HG02870 (cell line): ENCODE measurements around the gene GLP2R.

Experiments used
- ATAC-seq: cut with Tn5 transposase; IDR thresholded peaks from one replicate; pipeline ENCODE4 v1.9.1; 2021; ENCODE audit warnings: mild to moderate bottlenecking, moderate library complexity; ENCODE audit not compliant: unreplicated experiment

The GLP2R gene

DNA sequence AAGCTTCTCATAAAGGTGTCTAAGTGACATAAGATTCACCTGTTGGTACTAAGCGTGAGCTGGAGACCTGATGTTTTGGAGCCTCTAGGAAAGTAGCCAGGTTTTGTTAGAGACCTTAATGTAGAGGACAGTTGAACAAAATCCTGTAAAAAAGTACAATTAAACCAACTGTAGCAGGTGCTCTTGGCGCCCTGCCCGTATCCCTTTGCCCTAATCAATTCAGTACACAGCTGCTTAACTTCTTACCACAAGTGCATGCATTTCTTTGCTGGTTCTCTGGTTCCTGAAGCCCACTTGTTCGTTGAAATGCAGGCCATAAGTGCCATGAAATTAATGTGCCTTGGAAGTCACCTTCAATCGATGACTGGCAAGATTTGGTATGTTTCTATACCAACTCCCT lies 24.4 kb downstream of the GLP2R start:
- no peak for ATAC-seq

DNA sequence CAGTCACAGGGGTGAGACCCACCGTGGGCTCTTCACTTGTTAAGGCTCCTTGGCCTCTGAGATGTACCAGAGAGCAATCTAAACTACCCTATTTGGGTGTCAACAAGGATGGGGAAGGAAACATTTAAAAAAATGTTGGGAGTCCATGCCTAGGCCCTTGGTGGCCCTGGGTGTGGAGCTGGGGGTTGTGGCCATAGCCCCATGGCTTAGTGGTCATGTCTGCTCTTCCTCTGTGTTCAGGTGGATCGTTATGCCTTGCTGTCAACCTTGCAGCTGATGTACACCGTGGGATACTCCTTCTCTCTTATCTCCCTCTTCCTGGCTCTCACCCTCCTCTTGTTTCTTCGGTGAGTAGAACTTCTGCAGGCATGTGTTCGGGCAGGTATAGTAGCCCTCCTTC lies 28.5 kb downstream of the GLP2R start:
- no peak for ATAC-seq

DNA sequence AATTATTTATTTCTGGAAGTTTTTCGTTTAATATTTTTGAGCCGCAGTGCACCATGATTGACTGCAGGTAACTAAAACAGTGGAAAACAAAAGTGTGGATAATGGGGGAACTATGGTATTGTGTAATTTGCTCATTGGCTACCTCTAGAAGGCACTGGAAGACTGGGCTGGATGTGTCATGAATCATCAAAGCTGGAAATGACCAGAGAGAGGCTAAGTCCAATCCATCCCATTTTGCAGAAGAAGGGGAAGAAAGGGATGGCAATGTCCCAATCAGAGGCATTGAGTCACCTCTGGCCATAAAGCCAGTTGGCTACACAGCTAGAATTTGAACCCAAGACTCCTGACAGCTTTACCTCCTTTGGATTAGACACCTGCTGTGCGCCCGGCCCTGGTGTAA lies 29.3 kb downstream of the GLP2R start:
- no peak for ATAC-seq

DNA sequence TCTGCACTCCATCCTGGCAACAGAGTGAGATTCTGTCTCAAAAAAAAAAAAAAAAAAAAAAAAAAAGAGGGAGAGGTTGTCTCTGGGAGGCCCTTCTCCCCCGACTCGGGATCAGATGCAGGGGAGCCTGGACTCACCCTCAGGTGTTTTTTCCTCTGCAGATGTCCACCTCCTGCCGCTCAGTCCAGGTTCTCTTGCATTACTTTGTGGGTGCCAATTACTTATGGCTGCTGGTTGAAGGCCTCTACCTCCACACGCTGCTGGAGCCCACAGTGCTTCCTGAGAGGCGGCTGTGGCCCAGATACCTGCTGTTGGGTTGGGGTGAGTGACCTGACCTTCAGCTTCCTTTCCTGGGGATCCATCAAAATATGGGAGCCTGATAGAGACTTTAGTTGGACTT lies 34.1 kb downstream of the GLP2R start:
- no peak for ATAC-seq

DNA sequence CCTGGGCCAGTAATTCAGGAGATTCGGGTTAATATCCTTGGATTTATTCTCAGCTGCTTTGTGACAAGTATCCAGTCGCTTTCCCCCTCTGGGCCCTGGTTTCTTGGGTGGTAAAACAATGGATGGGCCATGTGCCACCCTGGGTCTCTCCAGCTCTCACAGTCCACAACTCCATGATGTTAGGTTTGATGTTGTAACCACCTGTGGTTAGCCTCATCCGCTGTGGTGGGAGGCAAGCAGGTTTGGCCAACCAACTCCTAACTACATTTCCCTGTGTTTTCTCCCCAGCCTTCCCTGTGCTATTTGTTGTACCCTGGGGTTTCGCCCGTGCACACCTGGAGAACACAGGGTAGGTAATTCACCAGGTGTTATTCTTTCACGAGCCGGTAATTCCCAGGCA lies 35.1 kb downstream of the GLP2R start:
- ATAC-seq: no peak

DNA sequence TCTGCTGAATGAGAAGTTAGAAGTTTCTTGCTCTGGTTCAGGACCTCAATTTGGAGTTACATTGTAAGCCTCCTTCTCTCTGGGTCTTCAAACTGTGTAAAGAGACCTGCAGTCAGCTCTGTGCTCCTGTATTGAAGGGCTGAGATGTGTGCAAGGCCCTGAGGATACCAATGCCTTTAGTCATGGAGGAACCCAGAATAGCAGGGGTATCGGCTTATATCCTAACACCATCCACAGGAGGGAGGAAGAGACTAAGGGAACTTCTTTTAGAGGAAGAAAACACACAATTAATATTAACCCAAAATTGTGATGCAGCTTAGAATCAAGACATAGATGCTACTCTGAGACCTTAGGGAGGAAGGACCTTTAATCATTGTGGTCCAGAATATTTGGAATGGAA lies 36.5 kb downstream of the GLP2R start:
- ATAC-seq: no peak

DNA sequence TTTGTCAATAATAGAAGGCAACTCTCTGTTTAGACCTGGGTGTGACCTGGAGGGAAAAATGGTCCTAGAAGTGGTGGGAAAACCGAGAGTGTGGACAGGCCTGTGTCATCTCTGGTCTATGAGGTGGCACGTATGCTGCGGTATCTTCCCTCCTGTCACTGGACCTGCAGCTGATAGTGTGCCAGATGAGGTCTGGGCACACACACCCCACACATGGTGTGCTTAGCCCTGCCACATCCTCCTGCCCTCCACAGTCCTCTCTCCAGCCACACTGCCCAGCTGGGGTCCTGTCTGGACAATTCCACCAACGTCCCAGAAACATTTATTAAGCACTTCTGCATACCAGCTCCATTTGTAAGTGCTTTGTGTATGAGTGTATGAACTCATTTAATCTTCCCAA lies 37.2 kb downstream of the GLP2R start:
- no peak for ATAC-seq

DNA sequence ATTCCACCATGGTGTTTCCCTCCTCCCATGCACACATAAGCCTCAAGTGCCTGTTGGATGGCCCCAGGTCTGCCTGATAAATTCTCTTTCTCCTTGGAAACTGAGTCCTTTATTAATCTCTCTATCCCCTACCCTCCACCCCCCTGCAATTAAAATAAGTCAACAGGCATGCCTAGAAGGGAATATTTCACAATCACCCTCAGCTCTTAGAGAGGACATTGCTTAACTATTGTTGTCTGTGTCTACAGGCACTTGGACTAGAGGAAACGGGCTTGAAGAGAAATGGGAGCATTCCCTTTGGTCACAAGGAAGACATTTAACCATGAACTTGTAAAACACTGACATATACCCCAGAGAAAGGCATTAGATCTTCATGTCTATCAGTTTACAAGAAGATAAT lies 39.9 kb downstream of the GLP2R start:
- no peak for ATAC-seq

DNA sequence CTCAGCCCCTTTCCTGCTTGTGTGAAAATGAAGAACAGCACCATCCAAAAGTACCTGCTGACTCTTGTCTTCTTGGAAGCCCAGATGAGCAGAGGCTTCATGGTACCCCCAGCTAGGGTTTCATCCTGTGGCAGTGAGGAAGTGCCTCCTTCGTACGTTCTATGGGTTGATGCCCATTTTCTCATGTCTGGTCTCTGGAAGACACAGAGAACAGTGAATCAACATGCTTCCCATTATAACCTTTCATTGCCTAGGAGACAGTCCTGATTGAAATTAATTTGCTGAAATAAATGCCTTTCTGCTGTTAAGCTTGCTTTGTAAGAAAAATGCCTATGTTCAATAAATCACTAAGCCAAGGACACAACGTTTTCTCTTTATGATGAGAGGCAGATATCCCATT lies 42.8 kb downstream of the GLP2R start:
- ATAC-seq: no peak

DNA sequence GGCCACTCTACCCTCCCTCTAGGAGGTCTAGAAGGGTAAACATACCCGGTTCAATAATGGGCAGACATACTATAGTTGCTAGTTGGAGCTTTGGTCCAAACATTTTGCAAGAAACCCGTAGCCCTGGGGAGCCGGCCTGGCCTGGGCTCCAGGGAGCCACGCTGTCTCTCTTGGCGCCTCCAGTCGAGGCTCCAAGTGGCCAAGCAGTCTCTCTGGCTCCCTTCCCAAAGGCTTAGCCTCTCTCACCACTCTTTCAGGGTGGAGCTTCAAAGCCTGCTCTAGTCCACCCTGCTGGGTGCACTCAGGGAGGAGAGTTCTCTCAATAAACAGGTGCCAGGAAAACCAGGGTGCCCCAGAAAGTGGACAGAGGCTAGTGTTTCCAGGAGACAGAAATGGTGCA lies 47.1 kb downstream of the GLP2R start:
- no peak for ATAC-seq

DNA sequence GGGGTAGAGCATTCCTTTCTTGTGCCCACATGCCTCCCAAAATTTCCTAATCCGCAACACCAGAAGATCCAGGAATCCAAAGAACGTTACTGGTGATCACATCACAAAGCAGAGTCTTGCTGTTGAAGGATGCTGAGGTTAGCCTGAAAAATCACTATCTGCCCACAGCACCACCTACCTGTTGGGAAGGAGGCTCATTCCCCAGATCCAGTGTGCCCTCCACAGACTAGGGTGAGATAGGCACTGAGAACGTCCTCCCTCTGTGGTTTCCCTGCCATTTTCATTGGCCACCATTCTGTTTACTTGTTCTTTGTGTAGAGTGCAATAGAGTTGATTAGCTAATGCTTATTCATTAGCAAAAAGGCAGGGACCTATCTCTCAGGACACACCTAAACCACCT lies 49.0 kb downstream of the GLP2R start:
- ATAC-seq: no peak

DNA sequence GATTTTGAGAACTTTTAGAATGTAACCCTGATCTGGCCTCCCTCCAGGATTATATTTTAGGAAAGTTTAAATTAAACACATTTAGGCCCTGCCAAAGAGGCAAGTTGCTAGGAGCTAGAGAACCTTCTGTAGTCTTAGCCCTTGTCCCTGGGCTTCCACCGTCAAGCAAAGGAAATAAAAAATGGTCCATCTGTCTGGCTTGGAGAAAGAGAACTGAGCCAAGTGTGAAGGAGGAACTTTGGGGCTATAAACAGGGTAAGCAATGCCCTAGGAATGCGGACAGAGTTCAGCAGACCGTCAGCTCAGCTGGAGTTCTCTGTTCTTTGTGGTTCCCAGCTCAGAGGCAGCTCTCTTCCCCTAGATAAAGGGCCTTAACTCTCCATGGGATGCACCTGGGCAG lies 49.7 kb downstream of the GLP2R start:
- ATAC-seq: no peak

DNA sequence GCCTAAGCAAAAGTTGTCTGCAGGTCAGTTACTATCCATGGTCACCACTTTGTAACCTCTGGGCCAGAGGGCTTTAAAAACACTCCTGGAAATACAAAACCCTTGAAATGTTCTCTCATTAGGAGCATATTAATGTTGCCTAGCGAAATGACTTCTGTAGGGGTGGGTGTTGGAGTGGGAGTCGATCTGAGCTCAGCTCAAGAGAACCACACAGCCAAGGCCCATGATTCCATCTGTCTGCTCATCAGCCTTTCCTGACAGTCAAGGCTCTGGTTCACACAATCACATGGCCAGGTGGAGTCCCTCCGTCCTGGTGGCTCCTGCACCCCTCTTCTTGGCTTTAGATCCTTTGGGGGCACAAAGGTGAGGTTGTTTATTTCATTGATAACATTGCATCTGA lies 52.6 kb downstream of the GLP2R start:
- no peak for ATAC-seq

DNA sequence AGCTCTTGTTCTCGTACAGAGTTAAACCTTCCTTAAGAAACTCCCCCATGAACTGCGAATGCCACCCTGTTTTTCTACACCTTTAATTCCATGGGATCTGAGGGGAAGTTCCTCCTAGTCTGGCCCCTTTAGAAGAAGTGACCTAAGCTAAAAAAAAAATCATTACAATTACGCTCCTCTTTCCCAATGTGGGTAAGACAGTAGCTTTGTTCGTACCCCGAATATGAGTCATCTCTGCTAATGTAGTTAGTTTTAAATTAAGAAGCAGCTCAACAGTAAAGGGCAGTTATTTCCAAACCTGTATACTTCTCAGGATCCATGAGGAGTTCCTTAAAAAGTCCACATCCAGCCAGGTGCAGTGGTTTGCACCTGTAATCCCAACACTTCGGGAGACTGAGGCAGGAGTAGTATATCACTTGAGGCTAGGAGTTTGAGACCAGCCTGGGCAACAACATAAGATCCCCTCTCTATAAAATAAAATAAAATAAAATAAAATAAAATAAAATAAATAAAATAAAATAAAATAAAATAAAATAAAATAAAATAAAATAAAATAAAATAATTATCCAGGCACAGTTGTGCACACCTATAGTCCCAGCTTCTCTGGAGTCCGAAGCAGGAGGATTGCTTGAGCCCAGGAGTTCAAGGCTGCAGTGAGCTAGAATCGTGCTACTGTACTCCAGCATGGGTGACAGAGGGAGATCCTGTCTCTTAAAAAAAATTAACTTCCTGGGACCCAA lies 53.2 kb downstream of the GLP2R start:
- no peak for ATAC-seq

DNA sequence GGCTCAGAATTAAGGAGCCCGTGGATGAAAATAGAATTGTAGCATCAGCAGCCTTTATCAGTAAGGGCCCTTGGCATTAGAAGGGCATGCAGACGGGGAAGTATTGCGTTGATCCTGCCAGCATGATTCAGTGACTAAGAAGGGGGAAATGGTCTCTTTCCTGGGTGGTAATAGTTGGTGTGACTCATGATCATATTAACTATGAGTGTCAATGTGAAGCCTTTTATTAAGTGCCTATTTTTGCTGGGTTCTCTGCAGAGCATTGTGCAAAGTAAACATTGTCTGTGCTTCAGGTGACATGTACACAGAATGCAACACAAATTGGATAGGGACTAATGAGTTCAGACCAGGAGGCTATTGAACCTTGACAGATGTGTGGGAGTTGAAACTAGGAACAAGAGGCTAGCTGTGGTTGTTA lies 54.9 kb downstream of the GLP2R start:
- ATAC-seq: no peak

DNA sequence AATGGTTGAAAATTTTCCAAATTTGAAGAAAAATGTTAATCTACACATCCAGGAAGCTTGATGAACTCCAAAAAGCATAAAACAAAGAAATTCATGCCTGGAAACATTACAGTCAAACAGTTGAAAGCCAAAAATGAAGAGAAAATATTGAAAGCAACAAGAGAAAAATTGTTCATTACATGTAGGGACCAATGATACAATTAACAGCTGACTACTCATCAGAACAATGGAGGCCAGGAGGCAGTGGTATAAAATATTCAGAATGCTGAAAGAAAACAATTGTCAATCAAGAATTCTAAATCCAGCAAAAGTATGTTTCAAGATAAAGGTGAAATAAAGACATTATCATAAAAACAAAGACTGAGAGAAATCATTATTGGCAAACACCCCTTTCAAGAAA lies 57.7 kb downstream of the GLP2R start:
- ATAC-seq: no peak

DNA sequence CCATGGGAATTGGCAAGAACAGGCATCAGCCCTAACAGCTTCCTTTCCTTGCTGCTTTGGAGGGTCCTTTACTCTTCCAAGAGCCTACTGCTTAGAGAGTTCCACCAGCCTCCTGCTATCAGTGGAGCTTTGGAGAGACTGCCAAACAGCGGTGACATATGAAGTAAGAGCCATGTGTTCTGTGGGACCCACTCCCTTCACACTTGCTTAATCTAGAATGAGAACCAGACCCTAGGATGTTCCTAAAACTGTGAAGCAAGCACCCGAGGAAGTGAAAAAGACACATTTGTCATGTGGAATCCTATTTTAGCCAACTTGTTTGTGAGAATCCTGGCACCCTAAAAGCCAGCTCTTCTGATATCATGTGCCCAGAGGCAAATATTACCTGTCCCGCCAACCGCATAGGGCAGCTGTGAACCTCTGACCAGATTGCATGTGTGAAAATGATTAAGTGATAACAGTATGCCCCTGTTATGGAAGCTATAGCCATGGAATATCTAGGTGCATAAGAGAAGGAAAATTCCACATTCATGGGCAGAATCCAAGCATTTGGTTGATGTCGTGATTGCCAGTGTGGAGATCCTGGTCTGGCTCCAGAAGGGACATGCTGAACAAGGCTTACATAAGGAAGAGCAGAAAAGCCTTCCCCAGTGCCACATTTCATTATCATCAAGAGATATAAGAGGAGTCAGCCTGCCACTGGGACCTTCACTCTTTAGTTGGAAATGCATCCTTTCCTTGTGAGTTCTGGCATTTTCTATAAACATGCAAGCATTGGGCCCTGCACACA lies 60.6 kb downstream of the GLP2R start:
- no peak for ATAC-seq

DNA sequence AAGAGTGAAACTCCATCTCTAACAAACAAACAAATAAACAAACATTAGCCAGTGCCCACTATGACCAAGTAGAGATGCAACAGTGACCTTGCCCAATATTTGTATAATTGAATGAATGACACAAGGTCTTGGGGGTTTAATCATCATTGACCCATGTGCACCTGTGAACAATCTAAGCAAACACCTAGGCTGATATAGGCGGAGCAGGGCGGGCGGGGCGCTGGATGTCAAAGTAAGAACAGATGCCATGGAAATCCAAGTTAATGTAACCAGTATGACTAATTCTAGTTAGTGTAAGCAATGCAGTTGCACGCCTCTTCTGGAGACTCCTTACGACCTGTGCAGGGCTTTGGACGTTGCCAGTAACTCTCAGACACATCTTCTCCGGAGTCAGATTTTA lies 61.8 kb downstream of the GLP2R start:
- ATAC-seq: no peak

DNA sequence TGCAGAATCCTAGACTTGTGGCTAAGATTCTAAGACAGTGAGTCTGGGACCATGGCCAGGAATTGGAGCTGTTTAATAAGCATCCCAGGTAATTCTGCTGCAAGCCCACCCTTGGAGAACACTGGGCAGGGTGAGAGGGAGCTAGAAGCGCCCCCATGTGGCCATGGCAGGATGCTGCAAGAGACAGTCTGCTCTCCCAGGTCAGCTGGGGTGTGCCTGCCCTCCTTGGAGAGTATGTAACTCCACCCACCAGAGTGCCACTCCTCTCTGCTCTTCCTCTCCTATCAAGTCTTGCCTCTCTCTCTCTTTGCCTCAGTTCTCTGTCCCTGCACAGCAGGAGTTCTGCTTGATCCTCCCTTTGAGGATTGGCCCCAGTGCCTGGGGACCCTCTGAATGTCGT lies 64.4 kb downstream of the GLP2R start:
- ATAC-seq: no peak

DNA sequence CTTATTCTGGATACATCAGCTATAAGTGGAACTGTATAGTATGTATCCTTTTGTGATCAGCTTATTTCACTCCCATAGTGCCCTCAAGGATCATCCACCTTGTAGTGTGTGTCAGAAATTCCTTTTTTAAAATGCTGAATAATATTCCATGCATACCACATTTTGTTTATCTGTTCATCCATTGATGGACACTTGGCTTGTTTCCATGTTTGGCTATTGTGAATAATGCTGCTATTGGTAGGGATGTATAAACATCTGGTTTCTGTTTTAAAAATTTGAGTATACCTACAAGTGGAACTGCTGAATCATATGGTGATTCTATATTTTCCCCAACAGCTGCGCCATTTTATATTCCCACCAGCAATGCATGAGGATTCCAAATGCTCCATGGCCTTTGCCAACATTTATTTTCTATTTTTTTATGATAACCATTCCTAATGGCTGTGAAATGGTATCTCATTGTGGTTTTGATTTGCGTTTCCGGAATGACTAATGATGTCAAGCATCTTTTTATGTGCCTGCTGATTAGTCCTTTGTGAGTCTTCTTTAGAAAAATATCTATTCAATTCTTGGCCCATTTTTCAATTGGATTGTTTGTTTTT lies 67.8 kb downstream of the GLP2R start:
- ATAC-seq: no peak

DNA sequence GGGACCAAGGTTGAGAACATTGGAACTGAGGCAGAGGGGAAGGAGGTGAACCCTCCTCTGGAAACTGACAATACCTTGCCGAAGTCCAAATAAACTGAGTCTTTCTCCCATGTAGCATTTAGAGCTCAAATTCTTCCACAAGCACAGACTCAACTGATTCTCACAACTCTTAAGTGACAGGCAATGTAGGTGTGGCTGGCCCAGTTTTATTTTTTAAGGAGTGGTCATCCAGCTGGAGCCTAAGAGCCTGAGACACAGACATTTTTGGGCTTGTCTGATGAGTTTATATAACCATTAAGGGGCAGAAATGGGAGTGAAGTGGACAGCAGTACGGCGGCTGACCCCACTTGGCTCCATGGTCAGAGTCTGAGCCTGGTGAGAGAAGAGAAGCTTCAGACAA lies 68.5 kb downstream of the GLP2R start:
- no peak for ATAC-seq

DNA sequence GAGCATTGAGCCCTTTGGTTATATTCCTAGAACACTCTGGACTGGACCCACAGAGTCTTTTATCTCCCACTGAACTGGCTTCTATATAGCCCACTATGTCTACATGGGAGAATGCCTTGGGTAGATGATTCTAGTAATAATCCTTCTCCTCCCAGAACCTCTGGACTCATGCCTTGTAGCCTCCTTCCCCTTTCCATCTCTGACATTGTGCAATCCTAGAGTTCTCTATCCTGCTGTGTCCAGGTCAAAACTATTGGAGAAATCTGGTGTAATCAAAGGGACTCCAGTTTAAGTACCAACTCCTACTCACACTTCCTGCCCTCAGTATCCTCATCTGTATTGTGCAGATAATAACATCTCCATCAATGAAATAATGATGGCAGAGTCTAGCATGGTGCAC lies 70.2 kb downstream of the GLP2R start:
- ATAC-seq: no peak
